SK-N-SH treated with all-trans-retinoic acid at 6 μM for 48 hours (cell line): ENCODE data around the gene ABHD6.

Experiments
- ATAC-seq: fragments of 200-7000 bp; cut with Tn5 transposase; 3 replicates; pipeline ENCODE4 v1.9.1; 2020; ENCODE audit warnings: mild to moderate bottlenecking, moderate library complexity
- ARNTL ChIP-seq: fragments of 450-650 bp; formaldehyde crosslinking; IDR thresholded peaks from 2 replicates; pipeline ENCODE4 v1.5.0; 2020; ENCODE audit warnings: low read depth, mild to moderate bottlenecking, moderate library complexity, borderline replicate concordance
- CSDC2 ChIP-seq: fragments of 250-450 bp; sonication (Bioruptor Pico); IDR thresholded peaks from 2 replicates; pipeline ENCODE4 v1.5.0; 2020; ENCODE audit warnings: mild to moderate bottlenecking, moderate library complexity
- CSRNP3 ChIP-seq: fragments of 250-450 bp; sonication (Bioruptor Pico); IDR thresholded peaks from 2 replicates; pipeline ENCODE4 v1.5.1; 2021; ENCODE audit warnings: mild to moderate bottlenecking, moderate library complexity
- ESRRG ChIP-seq: fragments of 250-450 bp; sonication (Bioruptor Pico); IDR thresholded peaks from 2 replicates; pipeline ENCODE4 v1.6.1; 2021; ENCODE audit warnings: mild to moderate bottlenecking
- GLIS3 ChIP-seq: fragments of 250-450 bp; sonication (Bioruptor Pico); IDR thresholded peaks from 2 replicates; pipeline ENCODE4 v1.5.0; 2020; ENCODE audit warnings: mild to moderate bottlenecking, moderate library complexity
- ISL1 ChIP-seq: fragments of 250-450 bp; sonication (Bioruptor Pico); IDR thresholded peaks from 2 replicates; pipeline ENCODE4 v2.1.2; 2022; ENCODE audit warnings: mild to moderate bottlenecking, moderate library complexity
- OSR1 ChIP-seq: fragments of 250-450 bp; sonication (Bioruptor Pico); IDR thresholded peaks from 2 replicates; pipeline ENCODE4 v1.8.0; 2022; ENCODE audit warnings: moderate library complexity, mild to moderate bottlenecking, inconsistent platforms
- POU6F1 ChIP-seq: fragments of 250-450 bp; sonication (Bioruptor Pico); IDR thresholded peaks from 2 replicates; pipeline ENCODE4 v1.8.0; 2021; ENCODE audit warnings: low read depth, mild to moderate bottlenecking, moderate library complexity, borderline replicate concordance
- PPARA ChIP-seq: fragments of 250-450 bp; sonication (Bioruptor Pico); IDR thresholded peaks from 2 replicates; pipeline ENCODE4 v1.5.0; 2020; ENCODE audit warnings: mild to moderate bottlenecking, borderline replicate concordance
- RARB ChIP-seq: fragments of 250-450 bp; sonication (Bioruptor Pico); IDR thresholded peaks from 2 replicates; pipeline ENCODE4 v1.8.0; 2021; ENCODE audit warnings: mild to moderate bottlenecking, moderate library complexity
- SNAI2 ChIP-seq: fragments of 250-450 bp; sonication (Bioruptor Pico); IDR thresholded peaks from 2 replicates; pipeline ENCODE4 v1.5.0; 2020; ENCODE audit warnings: mild to moderate bottlenecking, moderate library complexity
- TCF4 ChIP-seq: fragments of 250-450 bp; sonication (Bioruptor Pico); IDR thresholded peaks from 2 replicates; pipeline ENCODE4 v1.8.0; 2021; ENCODE audit warnings: mild to moderate bottlenecking, moderate library complexity, borderline replicate concordance
- TSHZ2 ChIP-seq: fragments of 250-450 bp; sonication (Bioruptor Pico); IDR thresholded peaks from 2 replicates; pipeline ENCODE4 v1.5.0; 2020; ENCODE audit warnings: mild to moderate bottlenecking, moderate library complexity
- ZFP30 ChIP-seq: fragments of 450-650 bp; formaldehyde crosslinking; IDR thresholded peaks from 2 replicates; pipeline ENCODE4 v1.5.0; 2022; ENCODE audit warnings: mild to moderate bottlenecking, moderate library complexity
- ZNF565 ChIP-seq: fragments of 450-650 bp; formaldehyde crosslinking; conservative IDR thresholded peaks from 2 replicates; pipeline ENCODE4 v1.5.0; 2020; ENCODE audit warnings: low read depth, mild to moderate bottlenecking, moderate library complexity
- ZNF8 ChIP-seq: fragments of 450-650 bp; formaldehyde crosslinking; IDR thresholded peaks from 2 replicates; pipeline ENCODE4 v1.5.0; 2020; ENCODE audit warnings: mild to moderate bottlenecking, moderate library complexity

Gene ABHD6

GRCh38 chr3:58329922-58330413 is 92.4 kb downstream of the ABHD6 start (continued):
- TF ChIP-seq ESRRG (CRISPR knock-in tag) (no peak), RARB (CRISPR knock-in tag) (no peak), ISL1 (CRISPR knock-in tag) (no peak), ARNTL (CRISPR knock-in tag) (no peak), TCF4 (CRISPR knock-in tag) (no peak)

- TF ChIP-seq CSDC2 (no peak), GLIS3 (CRISPR knock-in tag) (no peak), ARNTL (CRISPR knock-in tag) (no peak), ZFP30 (CRISPR knock-in tag) (no peak), ZNF565 (CRISPR knock-in tag) (no peak), OSR1 (no peak), ISL1 (CRISPR knock-in tag) (no peak), SNAI2 (CRISPR knock-in tag) (no peak), ZNF8 (CRISPR knock-in tag) (no peak)
- ATAC-seq: no peak
These were observed 94.1 kb downstream of the ABHD6 start for GRCh38 chr3:58331593-58332152.

- ATAC-seq: peak; percentile 89
- TF ChIP-seq CSDC2 (0 out of 2 replicates have a peak, but pooled peaks have one; percentile 64), ZNF565 (CRISPR knock-in tag) (no peak), TSHZ2 (CRISPR knock-in tag) (peak; percentile 59; the same call in 1 of the 2 replicates)
- TF ChIP-seq, all 23 proteins: peak for 2
These were observed 95.1 kb downstream of the ABHD6 start, which contains the start of gene PXK for GRCh38 chr3:58332575-58333188. Gene PXK (plus strand): TSS chr3:58332892. CDS start chr3:58332989, 97 bp downstream.

- peak; percentile 71 for ATAC-seq
- TF ChIP-seq TCF4 (CRISPR knock-in tag) (no peak), CSRNP3 (CRISPR knock-in tag) (no peak), ZNF8 (CRISPR knock-in tag) (no peak), POU6F1 (no peak), PPARA (CRISPR knock-in tag) (no peak), TSHZ2 (CRISPR knock-in tag) (no peak)
These were observed 95.8 kb downstream of the ABHD6 start for GRCh38 chr3:58333206-58334012.
